Measurements from ENCODE around the gene BTBD6. TPM values are rescaled to one million over a fixed set of nuclear protein-coding genes. Genes with fewer than 3 reads are reported as not detected.

BTBD6 gene
- total and polyA plus RNA-seq, 2 donors (not counting 3 experiments of a cell fraction or from before 2014, with no cell fraction given), result 63.1 to 65.0 TPM

- dilution Hi-C loops (cut with MboI; ENCODE audit: extremely low pct_ligation_motif_present, low sequenced_read_pairs) (no loop called here), intact Hi-C loops (cut with micrococcal nuclease) (no loop called here)
- H3K27ac ChIP-seq (ENCODE audit: insufficient read depth, low read depth, low read length), result no peak overlapping the region
- no peaks in the 10 kb centered on the region for H4K20me1 ChIP-seq (replicated peaks; ENCODE audit: control insufficient read depth, extremely low read depth, insufficient read depth, low read length)
- H3K9ac ChIP-seq (replicated peaks; ENCODE audit: extremely low read depth, insufficient read depth, low read length), result no peak overlapping the region
- DNase-seq (ENCODE audit: low read depth, low spot score), result no peak
- ChIA-PET POLR2A (no interaction called here), CTCF (interaction anchor here (0.8 to 1.9 kb wide), 2 partner anchors 9 to 78 kb away, joined by 3 to 6 read pairs; no protein-coding TSS in a partner anchor)
- H3K4me1 ChIP-seq (ENCODE audit: control insufficient read depth, extremely low read depth, insufficient read depth, low read length), result no peaks in the 10 kb centered on the region
- TF ChIP-seq EZH2 (IDR thresholded peaks at IDR 0.05; ENCODE audit: borderline replicate concordance, low read depth, low read length, severe bottlenecking) (no peak), POLR2AphosphoS5 (IDR thresholded peaks at IDR 0.05; ENCODE audit: insufficient read depth, low read depth, low read length) (no peak), POLR2A (IDR thresholded peaks at IDR 0.05; ENCODE audit: low read depth, low read length) (no peak), FOS (IDR thresholded peaks at IDR 0.05; ENCODE audit: borderline replicate concordance, insufficient read depth, low read length) (no peak), MYC (IDR thresholded peaks at IDR 0.05; ENCODE audit: low read depth, low read length) (no peak), MAX (IDR thresholded peaks at IDR 0.05; ENCODE audit: insufficient read depth, insufficient read length) (no peak), GATA2 (IDR thresholded peaks at IDR 0.05; ENCODE audit: insufficient read depth, insufficient read length, low read depth, low read length) (no peak), JUN (IDR thresholded peaks at IDR 0.05; ENCODE audit: borderline replicate concordance, insufficient read depth, insufficient read length, low read depth) (no peak), CTCF (IDR thresholded peaks at IDR 0.05; ENCODE audit: extremely low read depth in 1 of 2, insufficient read depth in 1 of 2, low read depth in 1 of 2, low read length in 2 of 2) (no peak)
- no peaks in the 10 kb centered on the region for H3K9me1 ChIP-seq (replicated peaks; ENCODE audit: control insufficient read depth, extremely low read depth, insufficient read depth, low read length)
- H3K27me3 ChIP-seq (ENCODE audit: control insufficient read depth in 2 of 2, insufficient read depth in 2 of 2, low read length in 2 of 2), result no peaks in the 10 kb centered on the region
- no peak overlapping the region for H3K4me3 ChIP-seq (replicated peaks in 1 of 3; ENCODE audit: insufficient read depth in 1 of 3, low read depth in 1 of 3, low read length in 3 of 3)
- H2AFZ ChIP-seq (ENCODE audit: low read depth, low read length), result no peak overlapping the region
- peaks cover 0 to 3% of the 10 kb centered on the region in 2 experiments for H3K36me3 ChIP-seq (ENCODE audit: control insufficient read depth in 2 of 2, extremely low read depth in 1 of 2, insufficient read depth in 2 of 2, low read length in 2 of 2)
- BruUV-seq (replicated peaks), result no TSS peak
- no peak for FAIRE-seq
- H3K4me2 ChIP-seq (ENCODE audit: insufficient read depth, low read length), result no peak overlapping the region
- no peaks in the 10 kb centered on the region for H3K9me3 ChIP-seq (replicated peaks; ENCODE audit: control insufficient read depth, insufficient read depth, low read length)
- peaks cover 3% of the 10 kb centered on the region for H3K79me2 ChIP-seq (ENCODE audit: control insufficient read depth, insufficient read depth, low read length)
Observed at GRCh38 chr14:105274637-105275036, 26.3 kb downstream of the BTBD6 start.
